Measurements from ENCODE around the gene FMNL1. TPM values are rescaled to one million over a fixed set of nuclear protein-coding genes. Genes with fewer than 3 reads are reported as not detected.

FMNL1 gene
- total RNA-seq, 4 donors from 2014 or later, result 9.3 to 45.4 (median 15.8) TPM

GRCh38 chr17:45260204-45260783 is 38.6 kb downstream of the FMNL1 start:
- Histone ChIP-seq H3K4me3 (no peak overlapping the region), H3K27me3 (no peaks in the 10 kb centered on the region), H3K36me3 (peaks cover 0 to 23% (median 0%) of the 10 kb centered on the region in 3 donors), H3K9me3 (no peaks in the 10 kb centered on the region), H3K4me1 (peaks cover 0 to 31% (median 12%) of the 10 kb centered on the region in 4 donors), H3K27ac (no peak overlapping the region)
- TF ChIP-seq, protein P1, sequence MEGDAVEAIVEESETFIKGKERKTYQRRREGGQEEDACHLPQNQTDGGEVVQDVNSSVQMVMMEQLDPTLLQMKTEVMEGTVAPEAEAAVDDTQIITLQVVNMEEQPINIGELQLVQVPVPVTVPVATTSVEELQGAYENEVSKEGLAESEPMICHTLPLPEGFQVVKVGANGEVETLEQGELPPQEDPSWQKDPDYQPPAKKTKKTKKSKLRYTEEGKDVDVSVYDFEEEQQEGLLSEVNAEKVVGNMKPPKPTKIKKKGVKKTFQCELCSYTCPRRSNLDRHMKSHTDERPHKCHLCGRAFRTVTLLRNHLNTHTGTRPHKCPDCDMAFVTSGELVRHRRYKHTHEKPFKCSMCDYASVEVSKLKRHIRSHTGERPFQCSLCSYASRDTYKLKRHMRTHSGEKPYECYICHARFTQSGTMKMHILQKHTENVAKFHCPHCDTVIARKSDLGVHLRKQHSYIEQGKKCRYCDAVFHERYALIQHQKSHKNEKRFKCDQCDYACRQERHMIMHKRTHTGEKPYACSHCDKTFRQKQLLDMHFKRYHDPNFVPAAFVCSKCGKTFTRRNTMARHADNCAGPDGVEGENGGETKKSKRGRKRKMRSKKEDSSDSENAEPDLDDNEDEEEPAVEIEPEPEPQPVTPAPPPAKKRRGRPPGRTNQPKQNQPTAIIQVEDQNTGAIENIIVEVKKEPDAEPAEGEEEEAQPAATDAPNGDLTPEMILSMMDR (IDR thresholded peaks at IDR 0.05), result no peak
- no peak for TF ChIP-seq POLR2A (IDR thresholded peaks at IDR 0.05)
- DNase-seq, result no peak

DNA sequence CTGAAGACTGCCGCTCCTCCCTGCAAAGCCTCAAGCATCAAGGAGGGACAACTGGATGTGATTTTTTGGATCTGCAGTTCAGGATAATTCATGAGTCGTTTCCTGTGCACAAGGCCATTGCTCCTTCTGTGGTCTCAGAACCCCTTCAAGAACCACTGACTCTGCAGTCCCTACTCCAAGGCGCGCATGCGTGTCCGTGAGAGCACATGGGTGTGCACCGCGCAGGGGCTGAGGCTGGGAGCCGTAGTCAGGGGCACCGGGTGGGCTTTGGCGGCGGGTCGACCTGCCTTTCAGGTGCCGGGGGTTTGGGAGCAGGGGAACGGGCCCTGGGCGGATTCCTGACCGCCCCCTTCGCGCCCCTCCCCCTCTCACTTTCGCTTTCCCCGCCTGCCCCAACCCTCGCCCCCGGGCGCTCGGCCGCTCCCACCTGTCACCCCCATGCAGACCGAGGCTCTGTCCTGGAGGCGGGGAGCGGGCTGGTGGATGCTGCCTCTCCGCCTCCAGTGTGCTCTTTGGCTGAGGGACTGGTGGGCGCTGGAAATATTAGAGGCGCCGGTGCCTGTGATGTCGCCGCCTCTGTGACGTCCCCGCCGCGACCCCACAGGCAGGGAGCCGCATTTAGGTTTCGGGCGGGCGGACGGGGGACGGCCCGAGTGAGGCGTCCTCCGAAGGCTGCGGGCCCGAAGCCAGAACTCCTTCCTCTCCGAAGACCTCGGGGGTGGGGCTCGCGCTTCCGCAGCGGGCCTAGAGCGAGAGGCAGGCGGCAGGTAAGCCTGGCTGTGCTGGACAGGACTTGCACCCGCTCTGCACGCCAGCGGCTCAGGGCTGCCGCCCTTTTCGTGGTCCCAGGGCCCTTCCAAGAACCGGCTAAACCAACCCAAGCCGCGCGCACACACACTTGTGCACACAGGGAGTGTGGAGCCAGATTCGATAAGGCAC is 40.2 kb downstream of the FMNL1 start, which contains the start of gene SPATA32:
Gene SPATA32, minus strand, starts transcription at position 518 of the 939 bp plus-strand sequence. Its CDS starts 78 bp downstream, at position 440.
- Histone ChIP-seq H3K4me3 (peak within 1 kb of the TSS; percentile 56 to 68 (median 66)), H3K36me3 (peaks cover 0 to 33% (median 0%) of the 10 kb centered on the region in 3 donors), H3K27me3 (no peaks in the 10 kb centered on the region), H3K9me3 (no peaks in the 10 kb centered on the region), H3K27ac (peak within 1 kb of the TSS; percentile 37 to 83 (median 70)), H3K4me1 (peaks cover 7 to 44% (median 12%) of the 10 kb centered on the region in 4 donors)
- TF ChIP-seq POLR2A (IDR thresholded peaks at IDR 0.05), result no peak
- TF ChIP-seq, protein P1 (IDR thresholded peaks at IDR 0.05), result peak in 2 of 6 experiments; percentile 11 to 17
- DNase-seq, result peak; percentile 67 to 87 (median 78)

- H3K4me3 ChIP-seq, result peak overlapping the region in 3 of 4 donors; percentile 56 to 67 (median 66)
- H3K27ac ChIP-seq, result peak overlapping the region; percentile 37 to 83 (median 70)
- no peaks in the 10 kb centered on the region for H3K9me3 ChIP-seq
- no peak for DNase-seq
- peaks cover 7 to 44% (median 12%) of the 10 kb centered on the region in 4 donors for H3K4me1 ChIP-seq
- TF ChIP-seq POLR2A (IDR thresholded peaks at IDR 0.05), result no peak
- TF ChIP-seq, protein P1 (IDR thresholded peaks at IDR 0.05), result no peak
- H3K27me3 ChIP-seq, result no peaks in the 10 kb centered on the region
- H3K36me3 ChIP-seq, result peaks cover 0 to 42% (median 0%) of the 10 kb centered on the region in 3 donors
Observed at GRCh38 chr17:45262516-45263476, 41.1 kb downstream of the FMNL1 start.

DNA sequence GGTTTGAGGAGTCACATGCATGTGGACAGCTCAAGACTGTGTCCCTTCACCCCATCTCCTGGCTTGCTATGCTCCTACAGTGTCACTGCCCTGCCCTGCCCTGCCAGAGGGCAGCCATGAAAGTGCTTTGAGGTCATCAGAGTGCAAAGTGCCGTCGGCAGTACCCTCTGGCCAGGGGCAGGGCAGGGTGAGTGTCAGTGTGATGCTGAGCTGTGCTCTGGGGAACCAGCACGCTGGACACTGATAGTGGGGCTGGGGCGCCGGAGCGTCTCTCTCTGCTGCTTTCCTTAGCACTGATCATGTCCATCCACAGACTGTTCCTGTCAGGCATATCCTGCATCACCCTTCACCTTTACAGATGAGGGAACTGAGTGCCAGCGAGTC is 41.8 kb downstream of the FMNL1 start:
- Histone ChIP-seq H3K27me3 (no peaks in the 10 kb centered on the region), H3K27ac (peak overlapping the region in 2 of 4 donors; percentile 37 to 73), H3K9me3 (no peaks in the 10 kb centered on the region), H3K36me3 (peaks cover 0 to 49% (median 0%) of the 10 kb centered on the region in 3 donors), H3K4me3 (no peak overlapping the region), H3K4me1 (peaks cover 7 to 44% (median 12%) of the 10 kb centered on the region in 4 donors)
- peak in 1 of 2 donors; percentile 20 for TF ChIP-seq POLR2A (IDR thresholded peaks at IDR 0.05)
- TF ChIP-seq, protein P1 (IDR thresholded peaks at IDR 0.05), result peak in 1 of 6 experiments; percentile 4
- DNase-seq, result peak in 2 of 3 donors; percentile 70 to 72
